GM18861 (cell line): ENCODE results near the gene CENPF.
"Not testable (repeated sequence)": the region's sequence is repeated elsewhere in the genome, so short reads cannot be mapped to it uniquely, and the experiment has no call there.

Source experiments
- ATAC-seq: cut with Tn5 transposase; IDR thresholded peaks from one replicate; pipeline ENCODE4 v1.9.1; 2021; ENCODE audit not compliant: unreplicated experiment

CENPF gene

DNA sequence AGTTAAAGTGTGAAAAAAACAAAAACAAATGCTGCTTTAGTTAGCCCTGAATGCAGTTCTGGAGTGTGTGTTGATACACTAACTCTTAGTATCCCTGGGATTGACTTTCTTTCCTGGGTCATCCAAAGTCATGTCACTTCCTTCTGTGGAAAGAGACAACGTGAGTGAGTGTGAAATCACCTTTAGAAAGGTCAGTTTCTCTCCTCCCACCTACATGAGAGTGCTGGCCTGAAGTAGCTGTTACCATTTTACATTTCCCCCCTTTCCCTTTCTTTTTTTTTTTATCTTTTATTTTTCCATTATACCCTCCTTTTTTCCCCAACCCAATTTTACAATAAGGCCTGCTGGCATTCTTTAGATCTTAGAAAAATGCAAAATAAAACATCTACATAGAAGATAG is 55.2 kb downstream of the CENPF start:
- ATAC-seq: no peak

DNA sequence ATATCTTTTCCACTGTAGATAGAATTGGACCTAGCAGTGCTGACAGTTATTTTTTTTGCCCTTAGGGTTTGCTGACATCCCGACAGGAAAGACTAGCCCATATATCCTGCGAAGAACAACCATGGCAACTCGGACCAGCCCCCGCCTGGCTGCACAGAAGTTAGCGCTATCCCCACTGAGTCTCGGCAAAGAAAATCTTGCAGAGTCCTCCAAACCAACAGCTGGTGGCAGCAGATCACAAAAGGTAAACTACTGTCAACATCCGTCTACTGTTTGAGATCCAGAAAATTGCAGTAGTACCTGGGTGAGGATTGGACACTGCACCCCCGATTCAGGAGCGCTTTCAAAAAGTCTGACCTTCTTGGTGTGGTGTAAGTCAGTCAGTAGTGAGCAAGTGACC is 55.8 kb downstream of the CENPF start:
- ATAC-seq: no peak

DNA sequence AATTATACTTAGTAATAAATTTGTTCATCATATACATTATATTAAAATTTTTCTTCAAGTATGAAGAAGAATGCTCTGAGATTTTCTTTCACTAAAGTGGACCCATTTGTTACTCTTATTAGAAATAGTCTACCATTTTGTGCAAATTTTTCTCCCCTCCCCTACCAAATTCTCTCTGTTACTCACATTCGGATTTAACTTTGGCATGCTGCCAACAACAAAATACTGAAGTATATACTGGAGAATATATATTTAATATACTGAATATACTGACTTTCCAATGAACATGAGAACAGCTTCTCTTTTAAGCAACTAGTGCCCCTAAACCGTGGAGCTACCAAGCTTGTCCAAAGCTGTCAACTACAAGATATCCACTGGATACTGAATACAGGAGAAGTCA is 57.2 kb downstream of the CENPF start:
- no peak for ATAC-seq

DNA sequence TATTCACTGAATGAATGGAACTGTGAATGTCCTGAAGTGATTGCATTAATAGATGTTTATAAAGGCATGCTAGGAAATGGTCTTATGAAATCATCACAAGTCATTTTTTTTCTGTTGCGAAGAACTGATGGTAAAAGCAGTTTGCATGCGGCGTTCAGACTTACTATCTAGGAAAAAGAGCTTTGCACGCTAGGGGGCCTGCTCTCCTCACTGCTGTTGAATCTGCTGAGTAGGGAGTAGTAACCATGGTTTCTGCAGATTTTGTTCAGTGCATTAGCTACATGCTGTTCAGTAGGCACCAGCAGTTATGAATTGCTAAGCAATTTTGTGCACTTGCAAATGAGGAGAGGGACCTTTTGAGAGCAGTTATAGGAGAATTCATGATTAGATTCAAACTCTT is 57.9 kb downstream of the CENPF start:
- ATAC-seq: no peak

DNA sequence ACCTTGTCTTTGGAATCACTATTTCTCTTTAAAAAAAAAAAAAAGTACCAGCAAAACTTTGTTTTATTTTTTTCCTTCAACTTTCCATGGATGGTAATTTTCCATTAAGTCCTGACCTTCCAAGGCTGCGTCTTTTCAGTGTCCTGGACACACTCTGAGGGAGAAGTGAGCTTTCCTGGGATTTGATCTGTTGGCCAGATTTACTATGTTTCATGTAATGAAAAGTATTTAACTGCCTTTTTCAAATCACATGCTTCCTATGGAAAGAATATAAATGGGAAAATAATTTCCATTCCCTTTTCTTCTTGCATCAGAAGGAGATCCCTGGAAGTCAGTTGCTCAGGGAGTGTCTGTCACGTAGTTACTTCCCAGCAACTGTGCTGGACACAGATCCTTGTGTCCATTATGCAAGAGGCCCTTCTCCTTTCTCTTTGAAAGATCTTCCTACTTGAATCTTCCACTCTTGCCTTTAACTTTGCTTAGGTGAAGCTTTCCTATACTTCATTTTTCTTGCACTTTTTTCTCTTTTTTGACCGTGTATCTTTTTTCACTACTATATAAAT is 59.3 kb downstream of the CENPF start:
- no peak for ATAC-seq

DNA sequence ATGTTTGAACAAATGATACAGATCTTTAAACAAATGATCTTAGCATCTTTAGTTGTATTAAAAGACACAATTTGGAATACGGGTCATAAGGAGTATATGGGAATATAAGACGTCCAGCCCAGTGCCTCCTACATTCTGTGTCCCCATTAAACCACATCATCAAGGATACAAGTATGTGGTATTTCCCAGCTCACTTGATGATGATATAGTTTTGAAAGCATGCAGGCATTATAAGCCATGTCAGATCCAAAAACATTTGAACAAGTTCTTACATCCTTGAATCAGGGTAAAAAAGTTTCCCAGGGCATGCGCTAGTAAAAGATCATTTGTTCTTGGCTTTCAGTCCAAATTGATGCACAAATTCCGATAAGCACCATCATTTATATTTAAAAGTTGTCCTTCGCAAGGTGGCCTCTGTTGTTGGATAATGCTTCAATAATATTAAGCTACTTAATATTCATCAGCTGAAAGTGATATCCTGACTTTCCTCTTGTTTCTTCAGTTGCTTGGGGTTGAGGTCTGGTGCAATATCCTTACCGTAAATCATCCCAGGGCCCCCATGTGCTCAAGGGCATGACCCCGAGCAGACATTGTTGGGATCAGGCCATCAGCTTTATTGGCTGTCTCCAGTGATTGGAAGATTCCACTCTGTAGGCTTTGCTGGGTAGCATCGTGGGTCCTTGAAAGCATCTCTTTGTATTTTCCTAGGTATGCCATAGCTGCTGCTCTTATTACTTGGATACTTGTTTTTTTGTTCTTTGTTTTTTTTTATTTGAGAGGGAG is 61.8 kb downstream of the CENPF start:
- no peak for ATAC-seq

DNA sequence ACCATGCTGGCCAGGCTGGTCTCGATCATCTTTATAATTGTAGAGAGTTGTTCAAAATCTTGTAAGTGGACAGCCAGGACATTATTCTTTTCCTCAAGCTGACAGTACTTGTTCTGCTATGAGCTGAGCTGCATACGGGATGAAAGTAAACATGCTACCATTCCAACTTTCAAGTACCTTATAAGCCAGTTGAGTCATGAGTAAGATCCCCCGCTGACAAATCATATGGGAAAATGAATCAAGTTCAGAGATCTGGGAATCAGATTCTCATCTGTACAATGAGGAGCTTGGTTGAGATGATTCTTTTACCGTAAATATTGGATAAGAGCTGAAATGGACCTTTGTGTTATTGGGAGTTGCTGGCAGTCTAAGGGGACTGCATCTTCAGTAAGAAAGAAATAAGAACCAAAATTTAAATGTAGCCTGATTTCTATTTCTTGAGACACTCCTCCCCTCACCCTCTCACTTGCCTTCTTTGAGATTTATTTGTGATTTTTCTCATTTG is 62.7 kb downstream of the CENPF start:
- no peak for ATAC-seq

DNA sequence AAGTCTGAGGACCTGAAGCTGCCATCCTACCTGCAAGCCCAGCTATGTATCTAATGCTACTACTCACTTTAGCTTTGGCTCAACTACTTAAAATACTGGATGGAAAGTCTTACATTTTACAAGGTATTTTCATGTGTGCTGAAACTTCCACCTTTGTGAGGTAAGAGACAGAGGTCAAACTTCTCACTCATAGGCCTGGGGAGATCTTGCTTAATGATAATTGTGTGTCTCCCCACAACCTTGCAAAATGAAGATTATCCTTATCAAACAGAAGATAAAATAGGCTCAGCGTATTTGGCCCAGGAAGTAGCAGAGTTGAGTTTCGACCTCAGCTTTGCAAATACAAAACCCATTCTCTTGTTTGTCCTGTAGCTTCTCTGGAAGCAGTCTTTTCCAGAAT is 63.7 kb downstream of the CENPF start:
- no peak for ATAC-seq

DNA sequence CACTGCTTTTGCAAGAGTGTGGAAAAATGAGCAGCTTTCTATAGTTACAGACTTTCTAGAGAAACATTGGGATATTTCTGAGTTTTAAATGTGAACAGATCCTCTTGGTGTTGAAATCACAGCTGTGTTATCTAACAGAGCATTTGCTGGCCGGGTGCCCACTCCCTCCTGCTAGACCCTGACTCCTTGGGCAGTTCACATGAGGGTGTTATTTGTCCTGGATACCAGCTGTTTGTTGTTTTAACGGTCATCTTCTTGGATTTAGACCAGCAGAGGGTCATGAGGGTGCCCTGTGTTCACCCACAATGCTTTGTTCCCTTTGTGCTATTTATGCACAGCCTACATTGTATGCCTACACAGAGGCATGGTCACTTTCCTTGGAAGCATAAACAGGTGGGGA is 67.1 kb downstream of the CENPF start:
- no peak for ATAC-seq

DNA sequence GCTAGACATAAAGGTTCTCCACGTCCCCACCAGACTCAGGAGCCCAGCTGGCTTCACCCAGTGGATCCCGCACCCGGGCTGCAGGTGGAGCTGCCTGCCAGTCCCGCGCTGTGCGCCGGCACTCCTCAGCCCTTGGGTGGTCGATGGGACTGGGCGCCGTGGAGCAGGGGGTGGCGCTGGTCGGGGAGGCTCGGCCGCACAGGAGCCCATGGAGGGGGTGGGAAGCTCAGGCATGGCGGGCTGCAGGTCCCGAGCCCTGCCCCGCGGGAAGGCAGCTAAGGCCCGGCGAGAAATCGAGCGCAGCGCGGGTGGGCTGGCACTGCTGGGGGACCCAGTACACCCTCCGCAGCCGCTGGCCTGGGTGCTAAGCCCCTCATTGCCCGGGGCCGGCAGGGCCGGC is 70.0 kb downstream of the CENPF start:
- ATAC-seq: not testable (repeated sequence)

DNA sequence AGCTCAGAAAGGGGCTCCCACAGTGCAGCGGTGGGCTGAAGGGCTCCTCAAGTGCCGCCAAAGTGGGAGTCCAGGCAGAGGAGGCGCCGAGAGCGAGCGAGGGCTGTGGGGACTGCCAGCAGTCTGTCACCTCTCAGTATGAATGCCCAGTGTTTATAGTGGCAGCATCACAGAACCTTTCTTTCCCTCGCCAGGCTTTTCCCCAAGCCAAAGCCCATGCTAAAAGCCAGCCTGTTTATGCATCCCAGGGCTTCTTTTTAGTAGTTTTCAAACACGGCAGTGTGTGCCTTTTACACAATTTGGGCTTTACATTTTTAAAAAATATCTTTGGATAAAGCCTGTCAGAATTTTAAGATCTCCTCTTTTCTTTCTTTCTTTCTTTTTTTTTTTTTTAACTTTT is 70.6 kb downstream of the CENPF start:
- ATAC-seq: no peak

DNA sequence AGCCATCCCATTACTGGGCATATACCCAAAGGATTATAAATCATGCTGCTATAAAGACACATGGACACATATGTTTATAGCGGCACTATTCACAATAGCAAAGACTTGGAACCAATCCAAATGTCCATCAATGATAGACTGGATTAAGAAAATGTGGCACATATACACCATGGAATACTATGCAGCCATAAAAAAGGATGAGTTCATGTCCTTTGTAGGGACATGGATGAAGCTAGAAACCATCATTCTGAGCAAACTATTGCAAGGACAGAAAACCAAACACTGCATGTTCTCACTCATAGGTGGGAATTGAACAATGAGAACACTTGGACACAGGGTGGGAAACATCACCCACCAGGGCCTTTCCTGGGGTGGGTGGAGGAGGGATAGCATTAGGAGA is 72.5 kb downstream of the CENPF start:
- not testable (repeated sequence) for ATAC-seq

DNA sequence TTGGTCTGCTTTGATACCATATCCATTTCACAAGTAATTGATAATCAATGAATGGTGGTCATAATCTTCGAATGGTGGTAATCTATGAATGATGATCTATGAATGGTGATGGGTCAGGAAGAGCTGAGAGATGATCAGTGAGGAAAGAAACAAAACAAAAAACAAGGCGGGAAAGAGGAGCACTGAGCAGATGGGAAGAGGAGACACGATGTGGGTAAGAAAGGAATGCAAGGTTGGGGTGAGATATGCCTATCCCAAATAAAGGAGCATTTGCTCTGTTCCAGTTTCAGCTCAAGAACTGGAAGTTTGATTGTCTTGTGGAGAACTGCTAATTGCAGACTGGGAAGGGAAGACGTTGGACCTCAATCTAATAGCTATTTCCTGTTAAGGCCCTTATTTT is 73.8 kb downstream of the CENPF start:
- no peak for ATAC-seq

DNA sequence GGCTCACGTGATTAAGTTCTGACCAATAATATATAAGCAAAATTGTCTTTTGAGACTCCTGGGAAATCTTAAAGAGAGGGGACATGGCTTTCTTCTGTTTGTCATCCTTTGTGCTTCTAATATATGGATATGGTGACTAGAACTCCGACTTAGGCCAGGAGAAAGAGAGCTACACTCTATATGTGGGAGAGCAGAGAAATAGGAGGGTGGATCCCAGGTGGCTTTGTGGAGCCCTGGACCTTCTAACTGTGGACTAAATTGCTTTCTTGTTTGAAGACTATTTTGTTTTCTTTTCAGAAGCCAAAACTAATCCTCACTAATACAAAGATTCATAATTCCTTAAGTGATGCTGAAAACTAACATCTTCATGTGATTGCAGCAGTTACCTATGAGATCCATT is 75.0 kb downstream of the CENPF start:
- ATAC-seq: no peak

DNA sequence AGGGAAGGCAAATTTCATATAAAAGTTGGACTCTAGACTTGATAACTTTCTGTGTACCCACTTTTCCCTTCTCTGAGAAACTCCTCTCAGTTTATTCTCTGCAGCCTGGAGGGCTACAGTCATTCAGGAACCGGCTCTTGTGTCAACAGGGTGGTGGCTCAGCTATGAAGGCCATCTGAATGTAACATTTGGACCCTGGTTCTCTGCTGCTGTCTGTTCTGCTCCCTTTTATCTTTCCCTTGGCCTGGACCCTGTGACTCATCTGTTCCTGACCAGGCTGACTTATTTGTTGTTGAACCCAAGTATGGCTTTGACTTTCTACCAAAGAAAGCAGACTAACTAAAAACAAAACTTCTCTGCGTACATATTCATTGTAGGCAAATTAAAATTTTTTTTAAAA is 75.4 kb downstream of the CENPF start:
- ATAC-seq: no peak

DNA sequence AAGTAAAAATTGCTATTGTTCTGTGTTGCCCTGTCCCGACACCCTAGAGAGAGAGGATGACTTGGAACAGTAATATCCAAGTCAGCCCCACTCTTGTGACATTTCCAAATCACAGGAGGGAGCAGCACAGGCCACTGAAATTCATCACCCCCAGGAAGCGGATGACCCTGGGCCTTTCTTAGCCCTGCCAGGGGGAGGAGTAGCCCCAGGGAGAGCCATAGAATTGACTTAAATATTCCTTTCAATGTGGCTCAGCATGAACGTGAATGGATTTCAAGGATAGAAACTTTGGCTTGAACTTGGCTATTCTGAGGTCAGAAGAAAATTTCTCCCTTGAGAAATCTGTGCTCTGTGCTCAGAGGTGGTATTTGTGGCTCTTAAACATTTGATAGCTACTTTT is 80.6 kb downstream of the CENPF start:
- no peak for ATAC-seq

DNA sequence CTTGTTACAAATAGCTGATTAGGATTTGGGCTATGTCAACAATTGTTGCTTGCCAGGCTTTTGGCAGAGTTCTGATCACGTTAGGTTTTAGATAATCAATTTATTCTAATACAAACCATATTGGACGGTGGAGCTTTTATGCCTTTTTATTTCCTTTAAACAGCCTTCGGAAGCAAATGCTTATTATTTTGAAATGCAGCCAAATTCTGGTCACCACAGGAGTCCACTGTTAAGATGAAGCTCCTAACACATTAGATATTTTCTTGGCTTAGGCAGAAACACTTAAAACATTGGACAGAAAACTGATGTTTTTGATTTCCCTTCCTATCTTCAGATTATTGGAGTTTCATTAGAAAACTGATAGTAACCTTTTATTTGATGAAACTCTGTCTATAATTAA is 82.9 kb downstream of the CENPF start:
- no peak for ATAC-seq

DNA sequence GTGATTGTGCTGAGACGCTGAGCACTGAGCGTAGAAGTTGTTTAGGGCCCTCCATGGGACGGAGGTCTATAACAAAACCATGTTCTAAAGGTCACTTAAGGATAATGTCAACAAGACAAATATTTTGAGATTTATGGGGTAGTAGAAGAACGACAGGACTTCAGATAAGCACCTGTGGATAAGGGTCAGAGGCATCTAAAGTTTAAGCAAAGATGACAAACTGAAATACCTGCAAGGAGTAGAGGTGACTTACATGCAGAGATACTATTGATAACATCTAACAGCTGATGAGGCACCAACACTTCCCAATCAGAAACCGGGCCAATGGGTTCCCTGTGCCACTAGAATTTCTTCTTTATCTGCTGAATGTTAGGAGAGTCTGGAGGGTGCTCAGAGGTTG is 83.5 kb downstream of the CENPF start:
- no peak for ATAC-seq

DNA sequence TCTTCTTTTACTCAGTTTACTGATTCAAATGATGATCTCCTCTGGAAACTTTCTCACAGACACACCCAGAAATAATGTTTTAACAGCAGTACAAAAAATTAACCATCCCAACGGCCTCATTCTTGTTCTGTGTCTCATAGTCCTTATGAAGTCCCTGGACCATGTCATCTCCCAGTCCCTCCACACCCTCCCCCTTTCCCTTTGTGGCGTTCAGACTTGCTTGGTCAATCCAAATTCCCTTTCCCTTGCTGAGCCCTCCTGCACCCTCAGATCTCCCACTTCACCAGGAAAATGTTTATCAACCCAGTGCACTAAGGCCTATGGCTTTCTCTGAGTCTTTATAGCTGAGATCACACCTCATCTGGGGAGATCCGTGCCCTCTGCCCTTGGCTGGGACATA is 85.9 kb downstream of the CENPF start:
- ATAC-seq: no peak

DNA sequence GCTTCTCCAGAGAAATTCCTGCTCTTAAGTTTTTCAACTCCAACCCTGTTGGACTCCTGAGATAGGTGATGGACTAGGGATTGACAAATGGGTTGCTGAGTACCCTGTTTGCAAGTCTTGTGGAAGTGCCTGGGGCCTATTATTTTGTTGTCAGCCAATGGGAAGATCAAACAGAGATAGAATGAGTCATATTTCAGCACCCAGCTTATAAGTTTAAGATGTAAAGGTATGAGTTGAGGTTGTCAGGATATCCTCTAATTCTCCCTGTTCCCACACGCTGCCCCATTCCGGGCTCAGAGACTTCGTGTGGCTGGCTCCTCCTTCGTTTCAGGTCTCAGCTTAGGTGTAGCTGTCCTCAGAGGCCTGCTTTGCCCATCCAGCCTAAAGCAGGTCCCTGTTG is 91.8 kb downstream of the CENPF start:
- no peak for ATAC-seq

DNA sequence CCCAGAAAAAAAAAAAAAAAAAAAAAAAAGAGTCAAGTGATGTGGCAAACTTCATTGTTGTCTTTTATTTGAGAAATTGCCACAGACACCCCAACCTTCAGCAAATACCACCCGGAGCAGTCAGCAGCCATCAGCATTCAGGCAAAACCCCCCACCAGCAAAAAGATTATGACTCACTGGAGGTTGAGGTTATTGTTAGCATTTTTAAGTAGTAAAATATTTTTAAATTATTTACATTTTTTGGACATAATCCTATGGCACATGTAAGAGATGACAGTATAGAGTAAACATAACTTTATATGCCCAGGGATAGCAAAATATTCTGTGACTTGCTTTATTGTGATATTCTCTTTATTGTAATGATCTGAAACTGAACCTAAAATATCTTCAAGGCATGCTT is 95.6 kb downstream of the CENPF start:
- no peak for ATAC-seq

DNA sequence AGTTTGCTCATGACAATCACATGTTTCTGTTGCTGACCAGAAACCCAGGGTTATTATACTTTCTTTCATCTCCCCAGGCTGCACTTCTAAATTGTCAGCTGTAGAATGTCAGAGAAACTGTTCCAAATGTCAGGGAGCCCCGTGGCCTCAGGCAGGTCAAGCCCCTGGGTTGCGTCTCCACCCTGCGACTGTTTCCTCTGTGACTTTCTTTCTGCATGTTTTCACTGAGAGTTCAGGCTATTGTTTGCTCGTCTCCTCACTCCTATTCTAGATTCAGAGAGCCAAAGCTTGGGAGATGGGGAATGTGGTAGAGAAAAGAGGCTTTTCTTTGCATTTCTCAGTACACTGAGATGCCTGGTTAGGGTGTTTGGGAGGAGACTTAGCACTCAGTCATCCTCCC is 97.4 kb downstream of the CENPF start:
- no peak for ATAC-seq

DNA sequence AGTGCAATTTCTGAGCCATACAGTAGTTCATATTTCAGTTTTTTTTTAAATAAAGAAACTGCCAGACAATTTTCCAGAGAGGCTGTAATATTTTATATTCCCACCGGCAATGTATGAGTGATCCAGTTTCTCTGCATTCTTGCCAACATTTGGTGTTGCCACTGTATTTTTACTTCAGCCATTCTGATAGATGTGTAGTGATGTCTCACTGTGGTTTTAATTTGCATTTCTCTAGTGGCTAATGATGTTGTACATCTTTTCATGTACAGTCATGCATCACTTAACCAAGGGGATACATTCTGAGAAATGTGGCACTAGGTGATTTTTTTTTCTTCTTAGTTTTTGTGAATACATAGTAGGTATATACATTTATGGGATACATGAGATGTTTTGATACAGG is 99.6 kb downstream of the CENPF start:
- no peak for ATAC-seq
